Esophagus squamous epithelium (tissue), 5 donors: Measurements from ENCODE around the gene FCN1. TPM values are rescaled to one million over a fixed set of nuclear protein-coding genes. Genes with fewer than 3 reads are reported as not detected.

Experiments
- DNase-seq: peaks from one replicate; lab custom pipeline; 2025; lab: John Stamatoyannopoulos, UW
- H3K27ac ChIP-seq, 4 donors: fragments of 200-600 bp; sonication (generic); one replicate each; pipeline ENCODE4 v1.5.1; 2016 to 2019; ENCODE audit warnings: mild to moderate bottlenecking in 1 of 4
- H3K27me3 ChIP-seq, 4 donors: fragments of 200-600 bp; sonication (generic); 1 replicate in 3 of 4; 2 replicates in 1 of 4; pipeline versions ENCODE4 v1.5.1 to v1.6.0; 2017 to 2021; ENCODE audit warnings: antibody characterized with exemption in 1 of 4
- H3K36me3 ChIP-seq, 3 donors: fragments of 200-600 bp; sonication (generic); one replicate each; pipeline ENCODE4 v1.5.1; 2016 to 2019
- H3K4me1 ChIP-seq, 3 donors: fragments of 200-600 bp; sonication (generic); one replicate each; pipeline ENCODE4 v1.5.1; 2017 to 2019
- H3K4me3 ChIP-seq, 4 donors: fragments of 200-600 bp; sonication (generic); 1 replicate in 3 of 4; 2 replicates in 1 of 4; pipeline ENCODE4 v1.5.1; 2016 to 2019; ENCODE audit warnings: mild to moderate bottlenecking in 2 of 4, moderate library complexity in 1 of 4
- H3K9me3 ChIP-seq, 3 donors: fragments of 200-600 bp; sonication (generic); one replicate each; pipeline ENCODE4 v1.5.1; 2016 to 2019
- POLR2A ChIP-seq, 4 donors: fragments of 450-650 bp; IDR thresholded peaks; one replicate each; pipeline ENCODE4 v1.6.1; 2017; ENCODE audit warnings: antibody characterized with exemption in 4 of 4, mild to moderate bottlenecking in 4 of 4, moderate library complexity in 3 of 4
- WGBS, 2 donors: methylation state at CpG; one replicate each; pipeline ENCODE4 v1.1.5; 2018; 5-methylcytosine and 5-hydroxymethylcytosine counted together
- intact Hi-C: fragments of 100-400 bp; cut with DNase I; formaldehyde crosslinking; loops from one replicate; pipeline ENCODE4 v1.15.0; 2022
- total RNA-seq, 4 donors: library from RNA; depleted of rRNA; stranded (reverse); fragments of >200 nt; gene quantifications; one replicate each; pipeline ENCODE4 v1.1.0, GENCODE V29; 2016
- TF ChIP-seq, protein P1 (sequence below), 6 experiments: fragments of 450-650 bp in 4 of 6; fragments of 200-600 bp in 2 of 6; sonication (generic) in 2 of 6; IDR thresholded peaks; one replicate each; pipeline ENCODE4 v1.5.1; 2016 to 2019; ENCODE audit warnings: antibody characterized with exemption in 6 of 6, mild to moderate bottlenecking in 4 of 6, moderate library complexity in 4 of 6
- donor health status: DM: yes; HTN: yes; CAD: no.

Gene FCN1
- total RNA-seq, 4 donors from 2014 or later = 0.22 to 5.7 (median 0.76) TPM; not detected in 1

DNA sequence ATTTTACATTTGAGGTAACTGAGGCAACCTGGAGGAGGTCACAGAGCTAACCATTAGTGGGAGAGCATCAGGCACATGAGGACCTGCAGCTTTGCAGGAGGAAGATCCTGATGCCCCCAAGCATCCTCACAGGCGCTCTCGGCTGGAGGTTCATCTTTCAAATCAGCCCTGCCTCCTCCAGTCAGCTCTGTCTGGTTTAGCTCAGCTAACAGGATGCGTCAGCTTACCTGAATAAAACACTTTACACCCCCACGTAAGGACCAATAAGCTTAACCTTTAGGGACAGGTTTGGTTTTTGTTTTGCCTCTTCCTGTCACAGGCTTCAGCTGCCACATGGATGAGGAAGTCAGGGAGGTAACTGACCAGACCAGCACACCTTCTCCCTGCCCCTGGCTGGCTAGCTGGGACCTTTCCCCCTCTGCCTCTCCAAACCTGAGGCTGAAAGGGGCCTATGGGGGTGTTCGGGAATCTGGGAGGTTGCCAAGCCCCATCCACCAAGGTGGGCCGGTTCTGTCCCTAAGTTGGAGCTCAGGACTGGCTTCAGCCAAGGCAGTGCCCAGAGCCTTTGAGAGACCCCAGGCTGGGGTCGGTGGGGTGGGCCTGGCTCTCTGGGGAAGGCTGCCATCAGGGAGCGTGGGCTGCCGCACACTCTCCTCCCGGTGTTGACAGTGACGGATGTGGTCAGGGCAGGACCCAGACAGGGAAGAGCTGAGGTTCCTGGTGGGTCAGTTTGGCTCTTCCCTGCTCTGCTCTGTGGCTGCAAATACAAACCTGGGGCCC, 20.0 kb upstream of the FCN1 start:
- Histone ChIP-seq H3K36me3 (no peaks in the 10 kb centered on the region), H3K27me3 (peaks cover 0 to 100% (median 0%) of the 10 kb centered on the region in 4 donors), H3K27ac (no peak overlapping the region), H3K4me3 (no peak overlapping the region), H3K4me1 (peaks cover 0 to 7% (median 0%) of the 10 kb centered on the region in 3 donors), H3K9me3 (no peaks in the 10 kb centered on the region)
- DNase-seq = no peak
- intact Hi-C loops = no loop called here
- TF ChIP-seq POLR2A (IDR thresholded peaks at IDR 0.05) = no peak
- TF ChIP-seq, protein P1, sequence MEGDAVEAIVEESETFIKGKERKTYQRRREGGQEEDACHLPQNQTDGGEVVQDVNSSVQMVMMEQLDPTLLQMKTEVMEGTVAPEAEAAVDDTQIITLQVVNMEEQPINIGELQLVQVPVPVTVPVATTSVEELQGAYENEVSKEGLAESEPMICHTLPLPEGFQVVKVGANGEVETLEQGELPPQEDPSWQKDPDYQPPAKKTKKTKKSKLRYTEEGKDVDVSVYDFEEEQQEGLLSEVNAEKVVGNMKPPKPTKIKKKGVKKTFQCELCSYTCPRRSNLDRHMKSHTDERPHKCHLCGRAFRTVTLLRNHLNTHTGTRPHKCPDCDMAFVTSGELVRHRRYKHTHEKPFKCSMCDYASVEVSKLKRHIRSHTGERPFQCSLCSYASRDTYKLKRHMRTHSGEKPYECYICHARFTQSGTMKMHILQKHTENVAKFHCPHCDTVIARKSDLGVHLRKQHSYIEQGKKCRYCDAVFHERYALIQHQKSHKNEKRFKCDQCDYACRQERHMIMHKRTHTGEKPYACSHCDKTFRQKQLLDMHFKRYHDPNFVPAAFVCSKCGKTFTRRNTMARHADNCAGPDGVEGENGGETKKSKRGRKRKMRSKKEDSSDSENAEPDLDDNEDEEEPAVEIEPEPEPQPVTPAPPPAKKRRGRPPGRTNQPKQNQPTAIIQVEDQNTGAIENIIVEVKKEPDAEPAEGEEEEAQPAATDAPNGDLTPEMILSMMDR (IDR thresholded peaks at IDR 0.05) = no peak
- 86 to 100% methylated on average over 1 to 4 of the region's 11 CpGs for WGBS, 2 donors

DNA sequence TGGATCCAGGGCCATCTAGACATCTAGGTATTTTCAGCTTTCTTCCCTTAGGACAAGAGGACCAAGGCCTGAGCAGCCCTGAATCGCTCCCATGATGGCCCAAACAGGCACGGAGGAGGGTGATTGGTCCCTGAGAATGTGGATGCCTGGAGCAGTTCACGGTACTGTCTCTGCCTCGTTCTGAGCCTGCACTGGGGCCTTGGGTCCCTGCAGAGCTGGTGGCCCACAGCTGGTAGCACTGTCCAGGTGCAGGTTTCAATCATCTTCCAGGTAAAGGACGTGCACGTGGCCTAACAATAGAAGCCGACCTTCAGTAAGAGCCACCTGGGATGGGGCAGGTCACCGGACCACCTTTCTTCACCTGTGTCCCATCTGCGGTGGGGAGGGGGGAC, 19.4 kb upstream of the FCN1 start:
- no peak for DNase-seq
- no peak overlapping the region for H3K27ac ChIP-seq
- TF ChIP-seq, protein P1 (IDR thresholded peaks at IDR 0.05) = no peak
- TF ChIP-seq POLR2A (IDR thresholded peaks at IDR 0.05) = no peak
- H3K9me3 ChIP-seq = no peaks in the 10 kb centered on the region
- 81% methylated on average over 8 of the region's 9 CpGs; no CpG with 5 or more reads in 1 of the 2 donors for WGBS, 2 donors
- H3K27me3 ChIP-seq = peaks cover 0 to 99% (median 0%) of the 10 kb centered on the region in 4 donors
- intact Hi-C loops = no loop called here
- no peak overlapping the region for H3K4me3 ChIP-seq
- peaks cover 0 to 1% (median 0%) of the 10 kb centered on the region in 3 donors for H3K4me1 ChIP-seq
- no peaks in the 10 kb centered on the region for H3K36me3 ChIP-seq

DNA sequence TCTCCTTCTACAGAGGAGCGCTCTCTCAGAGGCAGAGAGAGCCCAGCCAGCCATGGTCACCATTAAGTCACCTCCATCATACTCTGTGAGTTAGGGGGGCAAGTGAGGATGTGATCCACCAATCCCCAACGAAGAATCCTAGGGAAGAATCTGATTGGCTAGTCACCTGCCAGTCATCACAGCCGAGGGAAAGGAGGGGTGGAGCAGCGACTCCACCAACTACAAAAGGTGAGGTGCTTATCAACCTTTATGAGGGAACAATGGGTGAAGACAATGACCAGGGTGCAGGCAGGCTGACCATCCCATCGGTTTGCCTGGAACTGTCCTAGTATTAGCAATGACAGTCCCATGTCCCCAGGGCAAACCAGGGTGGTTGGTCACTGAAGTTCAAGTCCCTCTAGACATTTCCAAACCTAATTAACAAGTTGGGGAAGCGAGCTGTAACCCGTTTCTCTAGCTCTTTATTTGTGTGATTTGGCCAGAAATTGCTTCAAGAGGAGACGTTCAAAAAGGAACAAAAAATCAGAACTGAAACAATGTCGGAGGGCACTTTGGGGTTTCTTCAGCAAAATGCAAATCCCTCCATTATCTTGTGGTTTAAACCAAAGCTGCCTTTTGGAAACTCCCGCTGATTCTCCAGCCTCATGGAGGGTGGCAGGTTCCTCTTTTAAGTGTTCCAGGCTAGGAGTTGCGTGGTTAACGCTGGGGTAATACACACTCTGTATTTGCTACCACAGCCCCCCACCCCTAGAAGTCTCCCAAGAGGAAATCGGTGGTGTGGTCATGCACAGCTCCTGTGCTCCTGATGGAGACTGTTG, 18.8 kb upstream of the FCN1 start:
- Histone ChIP-seq H3K4me3 (no peak overlapping the region), H3K27me3 (peaks cover 0 to 99% (median 0%) of the 10 kb centered on the region in 4 donors), H3K36me3 (no peaks in the 10 kb centered on the region), H3K27ac (peak overlapping the region in 1 of 4 donors; percentile 58), H3K4me1 (no peaks in the 10 kb centered on the region), H3K9me3 (no peaks in the 10 kb centered on the region)
- intact Hi-C loops = no loop called here
- DNase-seq = no peak
- no peak for TF ChIP-seq POLR2A (IDR thresholded peaks at IDR 0.05)
- WGBS, 2 donors = 42 to 61% methylated on average over 8 to 13 of the region's 13 CpGs

DNA sequence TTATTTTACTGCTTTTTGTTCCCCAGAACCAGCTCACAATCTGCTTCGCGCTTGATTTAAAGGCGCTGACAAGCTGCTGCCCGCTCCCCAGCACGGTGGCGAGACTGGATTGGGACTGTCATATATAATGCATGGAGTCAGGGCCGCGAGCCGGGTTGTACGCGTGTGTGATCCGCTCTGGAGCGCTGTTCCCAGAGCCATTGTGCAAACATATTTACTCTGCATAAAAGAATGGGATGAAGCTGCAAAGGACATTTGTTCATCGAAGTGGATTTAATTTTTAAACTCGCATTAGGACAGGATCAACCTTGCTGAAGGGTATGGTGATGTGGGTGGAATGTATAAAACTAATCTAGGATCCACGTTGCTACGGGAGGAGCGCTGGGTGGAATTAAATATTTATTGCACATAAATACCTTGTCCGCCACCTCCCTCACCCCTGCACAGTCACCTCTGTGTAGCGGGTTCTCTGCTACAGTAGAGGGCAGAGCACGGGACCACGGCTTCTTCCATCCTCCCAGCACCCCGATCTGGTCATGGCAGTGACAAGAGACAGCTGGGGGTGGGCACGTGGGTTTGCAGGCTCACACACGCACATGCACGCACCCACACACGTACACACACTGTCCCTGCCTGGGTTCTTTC, 18.1 kb upstream of the FCN1 start:
- intact Hi-C loops = no loop called here
- no peak for DNase-seq
- TF ChIP-seq POLR2A (IDR thresholded peaks at IDR 0.05) = no peak
- TF ChIP-seq, protein P1 (IDR thresholded peaks at IDR 0.05) = no peak
- no peaks in the 10 kb centered on the region for H3K36me3 ChIP-seq
- WGBS, 2 donors = 44 to 58% methylated on average over 22 to 27 of the region's 27 CpGs
- peak overlapping the region in 1 of 4 donors; percentile 58 for H3K27ac ChIP-seq
- peaks cover 0 to 98% (median 0%) of the 10 kb centered on the region in 4 donors for H3K27me3 ChIP-seq
- no peak overlapping the region for H3K4me3 ChIP-seq
- no peaks in the 10 kb centered on the region for H3K4me1 ChIP-seq
- H3K9me3 ChIP-seq = no peaks in the 10 kb centered on the region

DNA sequence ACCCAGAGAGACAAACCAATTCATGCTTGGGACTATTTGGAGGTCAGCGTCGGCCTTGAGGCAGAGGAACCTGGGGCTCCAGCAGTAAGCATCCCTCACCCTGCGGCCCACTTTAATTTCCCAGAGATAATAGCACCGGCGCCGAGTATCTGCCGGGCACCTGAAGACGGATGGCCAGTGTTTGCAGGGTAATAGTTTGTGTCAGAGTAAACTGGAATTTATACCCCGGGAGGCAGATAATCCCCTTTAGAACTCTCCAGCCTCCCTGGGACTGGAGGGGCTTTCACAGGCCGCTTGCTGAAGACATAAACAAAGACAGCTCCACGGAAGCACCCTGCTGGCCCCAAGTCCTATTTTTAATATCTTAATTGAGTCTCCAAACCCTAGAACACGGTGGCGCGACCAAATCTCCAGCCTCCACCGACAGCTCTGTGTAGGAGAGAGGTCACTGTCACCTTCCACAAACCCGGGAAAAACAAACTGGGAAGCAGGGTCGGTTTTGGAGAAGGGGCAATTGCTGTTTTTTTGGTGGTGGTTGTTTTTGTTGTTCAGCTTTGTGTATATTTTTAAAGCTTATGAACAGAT, 17.4 kb upstream of the FCN1 start:
- no peak for DNase-seq
- H3K27ac ChIP-seq = no peak overlapping the region
- H3K36me3 ChIP-seq = no peaks in the 10 kb centered on the region
- no peak overlapping the region for H3K4me3 ChIP-seq
- intact Hi-C loops = no loop called here
- no peaks in the 10 kb centered on the region for H3K4me1 ChIP-seq
- 62 to 65% methylated on average over 16 of the region's 17 CpGs for WGBS, 2 donors
- TF ChIP-seq, protein P1 (IDR thresholded peaks at IDR 0.05) = no peak
- TF ChIP-seq POLR2A (IDR thresholded peaks at IDR 0.05) = no peak
- H3K27me3 ChIP-seq = peaks cover 0 to 96% (median 0%) of the 10 kb centered on the region in 4 donors
- H3K9me3 ChIP-seq = no peaks in the 10 kb centered on the region
